ENCODE data around the gene PLS1.
"Not testable (repeated sequence)": the region's sequence is repeated elsewhere in the genome, so short reads cannot be mapped to it uniquely, and the experiment has no call there.

Gene PLS1, protein sequence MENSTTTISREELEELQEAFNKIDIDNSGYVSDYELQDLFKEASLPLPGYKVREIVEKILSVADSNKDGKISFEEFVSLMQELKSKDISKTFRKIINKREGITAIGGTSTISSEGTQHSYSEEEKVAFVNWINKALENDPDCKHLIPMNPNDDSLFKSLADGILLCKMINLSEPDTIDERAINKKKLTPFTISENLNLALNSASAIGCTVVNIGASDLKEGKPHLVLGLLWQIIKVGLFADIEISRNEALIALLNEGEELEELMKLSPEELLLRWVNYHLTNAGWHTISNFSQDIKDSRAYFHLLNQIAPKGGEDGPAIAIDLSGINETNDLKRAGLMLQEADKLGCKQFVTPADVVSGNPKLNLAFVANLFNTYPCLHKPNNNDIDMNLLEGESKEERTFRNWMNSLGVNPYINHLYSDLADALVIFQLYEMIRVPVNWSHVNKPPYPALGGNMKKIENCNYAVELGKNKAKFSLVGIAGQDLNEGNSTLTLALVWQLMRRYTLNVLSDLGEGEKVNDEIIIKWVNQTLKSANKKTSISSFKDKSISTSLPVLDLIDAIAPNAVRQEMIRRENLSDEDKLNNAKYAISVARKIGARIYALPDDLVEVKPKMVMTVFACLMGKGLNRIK

DNA sequence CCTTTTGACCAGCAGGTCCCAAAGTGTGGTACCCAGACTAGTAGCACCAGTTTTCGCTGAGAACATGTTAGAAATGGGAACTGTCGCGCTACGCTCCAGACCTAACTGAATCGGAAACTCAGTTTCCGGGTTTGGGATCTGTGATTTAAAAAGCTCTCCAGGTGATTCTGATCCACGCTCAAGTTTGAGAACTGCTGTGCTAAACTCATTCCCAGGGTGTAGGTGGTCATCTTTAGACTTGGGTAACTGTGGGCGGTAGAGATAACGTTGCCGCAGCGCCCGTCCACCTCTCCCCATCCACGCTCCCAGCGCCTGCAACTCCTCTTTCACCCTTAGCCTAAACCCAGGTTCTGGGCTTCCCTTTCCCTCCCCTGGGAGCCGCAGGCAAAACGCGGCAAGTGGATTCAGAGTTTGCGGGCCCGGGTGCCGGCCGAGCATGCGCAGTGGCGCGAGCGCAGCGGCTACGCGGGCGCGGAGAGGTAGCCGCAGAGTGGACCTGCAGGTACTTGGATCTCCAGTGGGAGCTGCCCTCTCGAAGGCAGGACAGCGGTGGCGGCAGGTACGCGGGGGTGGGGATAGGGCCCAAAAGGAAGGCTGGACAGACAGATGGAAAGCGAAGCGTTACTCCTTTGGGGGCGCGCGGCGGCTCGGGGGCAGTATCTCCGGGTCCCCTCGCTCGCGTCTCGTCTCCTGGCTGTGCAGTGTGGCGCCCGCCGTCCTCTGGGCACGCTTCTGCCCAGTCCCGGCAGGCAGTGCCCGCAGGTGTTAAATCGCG is at the start of gene PLS1:
Gene PLS1, plus strand, starts transcription at position 443 of the 775 bp plus-strand sequence. CDS start 67,845 bp downstream, outside the sequence.
- peak; percentile 68 to 70 for DNase-seq (ENCODE audit: low read depth in 2 of 2)

DNA sequence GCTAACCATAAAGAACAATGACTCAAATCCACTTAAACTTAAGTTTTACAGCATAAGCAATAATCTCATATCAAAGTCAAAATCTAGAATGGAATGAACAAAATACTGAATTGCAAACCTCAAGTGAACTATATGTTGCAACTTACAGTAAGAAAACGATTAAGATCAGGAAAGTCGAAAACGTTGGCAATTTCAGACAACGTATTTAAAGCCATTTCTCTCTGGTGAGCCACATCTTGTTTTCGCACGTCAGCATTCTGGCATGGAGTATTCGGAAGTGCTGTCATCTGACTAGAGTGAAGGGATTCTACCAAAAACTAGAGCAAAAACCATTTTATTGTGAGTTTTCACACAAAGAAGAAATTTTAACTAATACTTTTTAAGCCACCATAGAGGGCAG is 46.2 kb upstream of the PLS1 start:
- DNase-seq (ENCODE audit: low read depth in 2 of 2), result no peak

GRCh38 chr3:142552579-142552978 is 43.6 kb upstream of the PLS1 start:
- not testable (repeated sequence) for DNase-seq (ENCODE audit: low read depth in 2 of 2)

- no peak for DNase-seq (ENCODE audit: low read depth in 2 of 2)
Measured at GRCh38 chr3:142553741-142554140, 42.5 kb upstream of the PLS1 start.

- DNase-seq (ENCODE audit: low read depth in 2 of 2), result no peak
Measured at GRCh38 chr3:142560118-142560517, 36.1 kb upstream of the PLS1 start.

DNA sequence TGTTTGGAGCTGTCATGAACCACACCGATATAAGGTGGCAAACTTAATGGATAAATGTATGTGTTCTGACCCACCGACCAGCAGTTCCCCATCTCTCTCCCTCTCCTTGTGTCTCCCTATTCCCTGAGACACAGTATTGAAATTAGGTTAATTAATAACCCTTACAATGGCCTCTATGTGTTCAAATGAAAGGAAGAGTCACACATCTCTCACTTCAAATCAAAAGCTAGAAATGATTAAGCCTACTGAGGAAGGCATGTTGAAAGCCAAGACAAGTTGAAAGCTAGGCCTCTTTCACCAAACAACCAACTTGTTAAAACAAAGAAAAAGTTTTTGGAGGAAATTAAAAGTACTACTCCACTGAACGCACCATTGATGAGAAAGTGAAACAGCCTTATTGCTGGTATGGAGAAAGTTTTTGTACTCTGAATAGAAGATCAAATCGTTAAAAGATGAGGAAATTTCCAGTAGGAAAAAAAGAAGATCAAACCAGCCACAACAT is 32.6 kb upstream of the PLS1 start:
- no peak for DNase-seq (ENCODE audit: low read depth in 2 of 2)

DNA sequence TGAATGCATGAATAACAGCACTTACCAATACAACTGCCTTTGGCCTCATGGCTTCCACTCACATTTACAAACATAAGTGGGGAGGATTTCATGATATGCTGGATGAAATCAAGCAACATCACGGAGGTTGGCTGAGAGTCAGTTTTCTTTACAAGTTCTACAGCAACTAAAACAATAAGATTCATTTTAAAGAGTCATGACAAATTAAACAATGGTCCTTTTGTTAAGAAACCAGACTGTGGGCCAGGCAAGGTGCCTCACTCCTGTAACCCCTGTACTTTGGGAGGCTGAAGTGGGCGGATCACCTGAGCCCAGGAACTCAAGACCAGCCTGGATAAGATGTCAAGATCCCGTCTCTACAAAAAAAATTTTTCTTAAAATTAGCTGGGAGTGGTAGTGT is 30.1 kb upstream of the PLS1 start:
- DNase-seq (ENCODE audit: low read depth in 2 of 2), result no peak

- no peak for DNase-seq (ENCODE audit: low read depth in 2 of 2)
Measured at GRCh38 chr3:142568393-142569017, 27.7 kb upstream of the PLS1 start.

DNA sequence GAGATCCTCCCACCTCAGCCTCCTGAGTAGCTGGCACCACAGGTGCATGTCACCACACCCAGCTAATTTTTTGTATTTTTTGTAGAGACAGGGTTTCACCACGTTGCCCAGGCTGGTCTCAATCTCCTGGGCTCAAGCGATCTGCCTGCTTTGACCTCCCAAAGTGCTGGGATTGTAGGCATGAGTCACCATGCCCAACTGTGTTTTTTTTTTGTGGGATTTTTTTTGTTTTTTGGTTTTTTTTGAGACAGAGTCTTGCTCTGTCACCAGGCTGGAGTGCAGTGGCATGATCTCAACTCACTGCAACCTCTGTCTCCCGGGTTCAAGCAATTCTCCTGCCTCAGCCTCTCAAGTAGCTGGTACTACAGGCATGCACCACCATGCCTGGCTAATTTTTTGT is 26.8 kb upstream of the PLS1 start:
- not testable (repeated sequence) for DNase-seq (ENCODE audit: low read depth in 2 of 2)

DNA sequence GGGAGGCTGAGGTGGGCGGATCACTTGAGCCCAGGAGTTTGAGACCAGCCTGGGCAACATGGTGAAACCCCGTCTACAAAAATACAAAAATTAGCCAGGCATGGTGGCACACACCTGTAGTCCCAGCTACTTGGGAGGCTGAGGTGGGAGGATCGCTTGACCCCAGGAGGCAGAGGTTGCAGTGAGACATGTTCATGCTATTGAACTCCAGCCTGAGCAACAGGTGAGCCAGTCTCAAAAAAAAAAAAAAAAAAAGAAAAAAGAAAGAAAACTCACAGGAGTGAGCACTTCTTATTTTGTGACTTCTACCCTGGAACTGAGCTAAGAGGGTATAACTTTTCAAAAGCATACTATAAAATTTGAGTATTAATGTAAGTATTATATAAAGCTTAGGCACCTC is 22.0 kb upstream of the PLS1 start:
- not testable (repeated sequence) for DNase-seq (ENCODE audit: low read depth in 2 of 2)

GRCh38 chr3:142574665-142575064 is 21.5 kb upstream of the PLS1 start:
- no peak for DNase-seq (ENCODE audit: low read depth in 2 of 2)

GRCh38 chr3:142576792-142577191 is 19.4 kb upstream of the PLS1 start:
- no peak for DNase-seq (ENCODE audit: low read depth in 2 of 2)

DNA sequence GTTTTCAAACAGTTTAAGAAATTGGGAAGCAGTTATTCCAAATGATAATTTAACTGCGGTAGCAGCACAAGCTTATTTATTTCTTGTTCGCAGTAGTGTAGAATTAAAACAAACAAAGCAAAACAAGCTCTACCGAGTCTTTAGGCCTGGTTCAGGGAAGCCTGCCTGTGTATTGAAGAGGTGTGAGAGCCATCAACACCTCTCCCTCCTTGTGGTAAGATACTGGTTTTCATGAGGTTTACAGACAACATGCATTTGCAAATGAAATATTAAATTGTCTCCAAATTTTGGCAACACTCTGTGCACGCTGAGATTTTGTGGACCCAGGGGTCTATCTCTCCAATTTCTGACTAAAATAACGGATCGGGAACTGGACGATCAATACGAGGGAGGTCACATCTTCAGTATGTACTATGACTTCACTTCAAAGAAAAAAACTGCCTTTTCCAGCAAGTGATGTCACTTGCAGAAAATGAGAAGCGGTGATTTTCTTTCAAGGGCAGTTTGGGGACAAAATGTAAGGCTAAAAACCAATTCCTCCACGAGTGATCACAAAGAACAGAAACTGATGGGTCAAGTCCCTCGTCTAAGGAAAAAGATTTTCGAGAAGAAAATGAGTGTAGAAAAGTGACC is 18.4 kb upstream of the PLS1 start:
- DNase-seq (ENCODE audit: low read depth in 2 of 2), result no peak

- DNase-seq (ENCODE audit: low read depth in 2 of 2), result peak; percentile 93 to 95
Measured at GRCh38 chr3:142578329-142579223, 17.6 kb upstream of the PLS1 start, which contains the start of gene ATR. Gene ATR (minus strand): TSS chr3:142578733. CDS start chr3:142578704, 29 bp downstream.

DNA sequence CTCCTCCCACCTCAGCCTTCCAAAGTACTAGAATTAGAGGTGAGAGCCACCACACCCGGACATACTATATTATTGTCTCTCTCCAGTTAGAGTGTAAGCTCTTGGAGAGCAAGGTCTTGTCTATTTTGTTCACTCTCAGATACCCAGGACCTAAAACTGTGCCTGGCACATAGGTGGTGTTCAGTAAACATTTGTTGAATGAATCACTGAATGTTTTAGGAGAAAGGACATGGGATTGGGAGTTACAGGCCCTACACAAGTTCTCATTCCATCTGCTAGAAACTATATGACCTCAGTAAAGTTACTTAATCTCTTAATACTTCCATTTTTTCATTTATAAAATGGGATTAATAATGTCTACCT is 16.2 kb upstream of the PLS1 start:
- DNase-seq (ENCODE audit: low read depth in 2 of 2), result no peak

- DNase-seq (ENCODE audit: low read depth in 2 of 2), result not testable (repeated sequence)
Measured at GRCh38 chr3:142581070-142581469, 15.1 kb upstream of the PLS1 start.

DNA sequence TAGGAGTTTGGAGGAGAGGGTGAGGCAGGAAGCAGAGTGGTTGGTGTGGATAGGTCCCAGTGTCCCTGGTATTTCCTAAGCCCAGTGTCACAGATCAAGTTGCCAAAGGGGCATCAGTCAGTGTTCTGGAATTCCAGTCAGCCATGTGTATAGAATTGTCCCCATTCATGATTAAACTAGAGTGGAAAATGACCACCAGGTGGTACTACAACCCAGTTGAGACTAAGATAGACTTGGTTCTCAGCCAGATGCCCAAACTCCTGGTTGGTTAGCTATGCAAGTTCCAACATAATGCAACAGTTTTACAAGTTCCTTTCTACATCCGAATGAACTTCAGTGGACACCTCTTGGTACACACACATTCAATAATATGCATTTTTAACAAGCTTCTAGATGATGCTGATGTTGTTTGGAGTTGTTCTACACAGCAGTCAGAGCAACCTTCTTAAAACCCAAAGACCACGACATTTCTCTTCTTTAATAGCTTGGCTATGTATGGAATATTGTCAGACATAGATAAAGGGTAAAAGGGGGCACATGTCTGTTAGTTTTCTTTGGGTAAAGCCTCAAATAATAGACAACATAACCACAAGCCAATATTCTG is 9.3 kb upstream of the PLS1 start:
- no peak for DNase-seq (ENCODE audit: low read depth in 2 of 2)

DNA sequence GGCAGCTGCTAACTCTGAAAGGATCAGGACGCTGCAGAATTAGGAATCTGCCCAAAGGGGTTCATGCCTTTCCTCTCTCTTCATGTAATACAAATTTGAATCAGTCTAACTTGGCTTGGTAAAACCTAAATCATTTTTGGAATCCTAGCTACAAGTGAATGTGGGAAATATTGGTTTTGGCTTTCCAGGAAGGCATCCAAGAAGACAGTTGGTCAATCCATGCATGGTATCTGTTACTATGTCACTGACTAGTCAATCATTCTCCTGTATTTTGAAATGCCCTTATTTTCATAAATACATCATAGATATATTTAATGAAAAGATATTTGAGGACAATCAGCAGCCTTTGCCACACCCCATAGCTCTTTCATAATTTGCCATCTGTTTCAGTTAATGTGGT is 7.5 kb upstream of the PLS1 start:
- DNase-seq (ENCODE audit: low read depth in 2 of 2), result no peak

- DNase-seq (ENCODE audit: low read depth in 2 of 2), result not testable (repeated sequence)
Measured at GRCh38 chr3:142592268-142592667, 3.9 kb upstream of the PLS1 start.

DNA sequence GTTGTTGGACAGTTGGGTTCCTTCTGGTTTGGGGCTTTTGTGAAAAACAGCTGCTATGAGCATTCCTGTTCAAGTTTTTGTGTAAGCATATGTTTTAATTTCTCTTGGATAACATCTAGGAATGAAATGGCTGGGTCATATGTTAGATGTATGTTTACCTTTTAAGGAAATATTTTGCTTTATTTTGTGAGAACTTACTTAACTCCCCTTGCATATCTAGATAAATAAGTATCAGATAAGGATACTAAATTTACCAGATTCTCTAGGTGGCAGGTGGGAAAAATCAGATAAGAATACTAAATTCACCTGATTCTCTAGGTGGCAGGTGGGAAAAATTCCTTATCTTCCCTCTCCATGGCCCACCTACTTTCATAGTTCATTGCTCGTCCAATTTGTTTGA is 1.1 kb upstream of the PLS1 start:
- no peak for DNase-seq (ENCODE audit: low read depth in 2 of 2)
